NCI-H524 treated with DMSO at 0.1 percent for 48 hours (cell line): ENCODE measurements around the gene COLEC11.
"Not testable (repeated sequence)": the region's sequence is repeated elsewhere in the genome, so short reads cannot be mapped to it uniquely, and the experiment has no call there.

Source experiments
- DNase-seq: peaks from one replicate; lab custom pipeline; 2025; lab: John Stamatoyannopoulos, UW

The COLEC11 gene

GRCh38 chr2:3654531-3655225 lies 59.8 kb downstream of the COLEC11 start:
- DNase-seq = no peak

GRCh38 chr2:3655871-3656761 lies 61.2 kb downstream of the COLEC11 start:
- DNase-seq = no peak

GRCh38 chr2:3656762-3657721 lies 62.1 kb downstream of the COLEC11 start:
- DNase-seq = no peak

GRCh38 chr2:3657881-3658280 lies 63.0 kb downstream of the COLEC11 start, which contains the start of gene ALLC:
Gene ALLC (plus strand): TSS chr2:3658200. CDS start chr2:3671158, 12,958 bp downstream.
- no peak for DNase-seq

GRCh38 chr2:3659447-3660432 lies 64.8 kb downstream of the COLEC11 start:
- no peak for DNase-seq

GRCh38 chr2:3660640-3661039 lies 65.7 kb downstream of the COLEC11 start:
- DNase-seq = not testable (repeated sequence)

GRCh38 chr2:3661149-3661660 lies 66.3 kb downstream of the COLEC11 start:
- DNase-seq = no peak

- DNase-seq = no peak
These were observed 67.3 kb downstream of the COLEC11 start for GRCh38 chr2:3662239-3662638.

GRCh38 chr2:3664118-3664517 lies 69.2 kb downstream of the COLEC11 start:
- DNase-seq = no peak

GRCh38 chr2:3664925-3665324 lies 70.0 kb downstream of the COLEC11 start:
- DNase-seq = no peak

GRCh38 chr2:3665886-3666612 lies 71.1 kb downstream of the COLEC11 start:
- no peak for DNase-seq

- DNase-seq = no peak
These were observed 71.7 kb downstream of the COLEC11 start for GRCh38 chr2:3666613-3666975.

GRCh38 chr2:3667151-3667631 lies 72.3 kb downstream of the COLEC11 start:
- DNase-seq = peak; percentile 63

GRCh38 chr2:3669656-3670055 lies 74.7 kb downstream of the COLEC11 start:
- DNase-seq = no peak

GRCh38 chr2:3670376-3670775 lies 75.5 kb downstream of the COLEC11 start:
- DNase-seq = no peak

GRCh38 chr2:3670941-3671340 lies 76.0 kb downstream of the COLEC11 start:
- no peak for DNase-seq

GRCh38 chr2:3672861-3673678 lies 78.2 kb downstream of the COLEC11 start:
- no peak for DNase-seq

GRCh38 chr2:3674066-3674845 lies 79.3 kb downstream of the COLEC11 start:
- DNase-seq = no peak
